ENCODE measurements around the gene C2CD2.

DNA sequence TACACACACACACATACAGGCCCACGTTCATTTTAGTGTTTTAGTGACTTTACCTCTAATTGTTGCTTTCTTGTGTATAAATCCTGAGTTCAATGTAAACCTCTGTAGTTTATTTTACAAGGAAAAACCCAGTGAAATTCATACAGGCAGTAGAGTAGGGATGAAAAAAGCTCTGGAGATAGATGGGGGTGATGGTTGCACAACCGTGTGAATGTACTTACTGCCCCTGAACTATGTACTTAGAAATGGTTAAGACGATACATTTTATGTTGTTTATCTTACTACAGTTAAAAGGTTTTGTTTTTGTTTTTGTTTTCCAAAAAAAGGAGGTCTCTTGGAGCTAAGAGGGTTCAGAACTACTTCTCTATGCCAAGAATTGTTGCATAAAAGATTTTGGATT, 45.0 kb downstream of the C2CD2 start:
- TF ChIP-seq, protein P1, sequence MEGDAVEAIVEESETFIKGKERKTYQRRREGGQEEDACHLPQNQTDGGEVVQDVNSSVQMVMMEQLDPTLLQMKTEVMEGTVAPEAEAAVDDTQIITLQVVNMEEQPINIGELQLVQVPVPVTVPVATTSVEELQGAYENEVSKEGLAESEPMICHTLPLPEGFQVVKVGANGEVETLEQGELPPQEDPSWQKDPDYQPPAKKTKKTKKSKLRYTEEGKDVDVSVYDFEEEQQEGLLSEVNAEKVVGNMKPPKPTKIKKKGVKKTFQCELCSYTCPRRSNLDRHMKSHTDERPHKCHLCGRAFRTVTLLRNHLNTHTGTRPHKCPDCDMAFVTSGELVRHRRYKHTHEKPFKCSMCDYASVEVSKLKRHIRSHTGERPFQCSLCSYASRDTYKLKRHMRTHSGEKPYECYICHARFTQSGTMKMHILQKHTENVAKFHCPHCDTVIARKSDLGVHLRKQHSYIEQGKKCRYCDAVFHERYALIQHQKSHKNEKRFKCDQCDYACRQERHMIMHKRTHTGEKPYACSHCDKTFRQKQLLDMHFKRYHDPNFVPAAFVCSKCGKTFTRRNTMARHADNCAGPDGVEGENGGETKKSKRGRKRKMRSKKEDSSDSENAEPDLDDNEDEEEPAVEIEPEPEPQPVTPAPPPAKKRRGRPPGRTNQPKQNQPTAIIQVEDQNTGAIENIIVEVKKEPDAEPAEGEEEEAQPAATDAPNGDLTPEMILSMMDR (conservative IDR thresholded peaks at IDR 0.05; ENCODE audit: low read length): no peak
- no peak for TF ChIP-seq EZH2phosphoT487 (IDR thresholded peaks at IDR 0.05; ENCODE audit: borderline replicate concordance, low read depth, low read length)
